Measurements from ENCODE around the gene CDH4. TPM values are rescaled to one million over a fixed set of nuclear protein-coding genes. Genes with fewer than 3 reads are reported as not detected.

The CDH4 gene
- total RNA-seq, 4 donors from 2014 or later = not detected

- intact Hi-C loops (cut with DNase I; ENCODE audit: low total_unique reads) (no loop called here), in situ Hi-C loops (cut with MboI; ENCODE audit: low pct_ligation_motif_present in 1 of 4, low pct_unique_long_range_greater_than_20kb in 1 of 4, low sequenced_read_pairs in 3 of 4) (no loop called here)
- no peak for TF ChIP-seq POLR2AphosphoS5 (IDR thresholded peaks at IDR 0.05)
- no peak for TF ChIP-seq EP300 (IDR thresholded peaks at IDR 0.05; ENCODE audit: low read depth)
- no peak for TF ChIP-seq POLR2A (IDR thresholded peaks at IDR 0.05)
- TF ChIP-seq CTCF (IDR thresholded peaks at IDR 0.05) = no peak
- H3K27me3 ChIP-seq = peaks cover 11% of the 10 kb centered on the region
- H3K36me3 ChIP-seq = no peaks in the 10 kb centered on the region
- no peak overlapping the region for H3K27ac ChIP-seq
- H3K9me3 ChIP-seq = no peaks in the 10 kb centered on the region
- DNase-seq = no peak
- WGBS, 2 donors (ENCODE audit: low coverage in 1 of 2) = 24 to 34% methylated on average over 12 of the region's 12 CpGs
- no peak overlapping the region for H3K4me3 ChIP-seq
- H3K4me1 ChIP-seq = peaks cover 0 to 5% (median 0%) of the 10 kb centered on the region in 4 donors
These were observed 704.6 kb downstream of the CDH4 start for GRCh38 chr20:61956396-61957342.

- intact Hi-C loops (cut with DNase I; ENCODE audit: low total_unique reads) = no loop called here
- no peak for DNase-seq
These were observed 706.1 kb downstream of the CDH4 start for GRCh38 chr20:61957961-61958715.

GRCh38 chr20:61958773-61959700, 707.0 kb downstream of the CDH4 start:
- no peak for DNase-seq
- no peak for TF ChIP-seq CTCF (IDR thresholded peaks at IDR 0.05)
- TF ChIP-seq POLR2A (IDR thresholded peaks at IDR 0.05) = no peak
- TF ChIP-seq POLR2AphosphoS5 (IDR thresholded peaks at IDR 0.05) = no peak
- TF ChIP-seq EP300 (IDR thresholded peaks at IDR 0.05; ENCODE audit: low read depth) = no peak
- WGBS, 2 donors (ENCODE audit: low coverage in 1 of 2) = 80 to 90% methylated on average over 2 to 22 of the region's 22 CpGs

More at GRCh38 chr20:61957961-61958715, 706.1 kb downstream of the CDH4 start:
- Histone ChIP-seq H3K27ac (no peak overlapping the region), H3K9me3 (no peaks in the 10 kb centered on the region), H3K36me3 (no peaks in the 10 kb centered on the region), H3K4me1 (peaks cover 0 to 5% (median 0%) of the 10 kb centered on the region in 4 donors), H3K4me3 (no peak overlapping the region), H3K27me3 (peaks cover 6% of the 10 kb centered on the region)
- 67 to 86% methylated on average over 8 to 12 of the region's 12 CpGs for WGBS, 2 donors (ENCODE audit: low coverage in 1 of 2)
- in situ Hi-C loops (cut with MboI; ENCODE audit: low pct_ligation_motif_present in 1 of 4, low pct_unique_long_range_greater_than_20kb in 1 of 4, low sequenced_read_pairs in 3 of 4) = no loop called here
- TF ChIP-seq POLR2AphosphoS5 (IDR thresholded peaks at IDR 0.05) (no peak), POLR2A (IDR thresholded peaks at IDR 0.05) (no peak), CTCF (IDR thresholded peaks at IDR 0.05) (no peak), EP300 (IDR thresholded peaks at IDR 0.05; ENCODE audit: low read depth) (no peak)

More at GRCh38 chr20:61958773-61959700, 707.0 kb downstream of the CDH4 start:
- H3K4me3 ChIP-seq = no peak overlapping the region
- in situ Hi-C loops (cut with MboI; ENCODE audit: low pct_ligation_motif_present in 1 of 4, low pct_unique_long_range_greater_than_20kb in 1 of 4, low sequenced_read_pairs in 3 of 4) (no loop called here), intact Hi-C loops (cut with DNase I; ENCODE audit: low total_unique reads) (no loop called here)
- H3K27me3 ChIP-seq = peaks cover 4% of the 10 kb centered on the region
- no peaks in the 10 kb centered on the region for H3K9me3 ChIP-seq
- peaks cover 0 to 5% (median 0%) of the 10 kb centered on the region in 4 donors for H3K4me1 ChIP-seq
- H3K27ac ChIP-seq = no peak overlapping the region
- no peaks in the 10 kb centered on the region for H3K36me3 ChIP-seq
